Measurements from ENCODE around the gene TXNDC17. TPM values are rescaled to one million over a fixed set of nuclear protein-coding genes. Genes with fewer than 3 reads are reported as not detected.

Gene TXNDC17
- total and polyA plus RNA-seq, 9 of the 15 experiments (the other 6 are each of a cell fraction or from before 2014, with no cell fraction given), result 108 to 759 (median 179) TPM

- TF ChIP-seq ZSCAN32 (CRISPR knock-in tag; IDR thresholded peaks at IDR 0.05) (no peak), ASH1L (IDR thresholded peaks at IDR 0.05; ENCODE audit: borderline replicate concordance, low read depth, partially characterized antibody) (no peak), CHD4 (IDR thresholded peaks at IDR 0.05; ENCODE audit: insufficient read depth, insufficient replicate concordance, low read depth, low read length, poor library complexity, severe bottlenecking) (no peak), ELK3 (CRISPR knock-in tag; IDR thresholded peaks at IDR 0.05) (no peak), PPARD (CRISPR knock-in tag; IDR thresholded peaks at IDR 0.05) (no peak), FOXJ3 (CRISPR knock-in tag; IDR thresholded peaks at IDR 0.05) (no peak), PML (IDR thresholded peaks at IDR 0.05; ENCODE audit: low read length) (peak; percentile 29; the same call in 1 of the 2 replicates), ETV1 (tag; conservative IDR thresholded peaks at IDR 0.05; ENCODE audit: low read depth) (peak; percentile 66), ZNF507 (tag; conservative IDR thresholded peaks at IDR 0.05) (no peak), POLR2G (IDR thresholded peaks at IDR 0.05; ENCODE audit: low read depth, low read length) (peak; percentile 98), USF2 (CRISPR knock-in tag; IDR thresholded peaks at IDR 0.05) (no peak), LARP7 (IDR thresholded peaks at IDR 0.05) (no peak), JUN (IDR thresholded peaks at IDR 0.05; ENCODE audit: borderline replicate concordance, low read depth, low read length) (no peak), JUN (CRISPR knock-in tag; IDR thresholded peaks at IDR 0.05; ENCODE audit: borderline replicate concordance) (no peak), AFF4 (CRISPR knock-in tag; IDR thresholded peaks at IDR 0.05) (no peak), ESRRA (IDR thresholded peaks at IDR 0.05; ENCODE audit: borderline replicate concordance, low read depth) (0 out of 2 replicates have a peak, but pooled peaks have one; percentile 24), HSF4 (CRISPR knock-in tag; IDR thresholded peaks at IDR 0.05; ENCODE audit: borderline replicate concordance) (no peak), KAT7 (CRISPR knock-in tag; IDR thresholded peaks at IDR 0.05; ENCODE audit: borderline replicate concordance) (no peak), IRF9 (tag; IDR thresholded peaks at IDR 0.05) (no peak)
These were observed at the start of gene TXNDC17, which contains the start of gene KIAA0753 (continued) for GRCh38 chr17:6640536-6641246.

All from K562 (cell line).